GM10248 (cell line): ENCODE results near the gene SIGLECL1.
"Not testable (repeated sequence)": the region's sequence is repeated elsewhere in the genome, so short reads cannot be mapped to it uniquely, and the experiment has no call there.

ENCODE experiments used
- CTCF ChIA-PET: fragments of 300-600 bp; sonication (Branson Sonifier 250); formaldehyde crosslinking; extraction: SDS; loops from one replicate; lab custom pipeline; 2021; ENCODE audit warnings: antibody characterized with exemption; lab: Yijun Ruan, JAX
- POLR2A ChIA-PET: fragments of 350-650 bp; sonication (Branson Sonifier 250); formaldehyde crosslinking; extraction: SDS; loops from one replicate; lab custom pipeline; 2020; ENCODE audit warnings: antibody characterized with exemption; lab: Yijun Ruan, JAX
- DNase-seq: peaks from one replicate; pipeline ENCODE4 v3.0.0; 2012; ENCODE audit errors: extremely low spot score
- TF ChIP-seq, protein P1 (sequence below): IDR thresholded peaks from 2 replicates; pipeline ENCODE4 v1.5.1; 2012; ENCODE audit warnings: mild to moderate bottlenecking, low read depth; ENCODE audit errors: extremely low read depth, missing control alignments, control extremely low read depth

Gene SIGLECL1

DNA sequence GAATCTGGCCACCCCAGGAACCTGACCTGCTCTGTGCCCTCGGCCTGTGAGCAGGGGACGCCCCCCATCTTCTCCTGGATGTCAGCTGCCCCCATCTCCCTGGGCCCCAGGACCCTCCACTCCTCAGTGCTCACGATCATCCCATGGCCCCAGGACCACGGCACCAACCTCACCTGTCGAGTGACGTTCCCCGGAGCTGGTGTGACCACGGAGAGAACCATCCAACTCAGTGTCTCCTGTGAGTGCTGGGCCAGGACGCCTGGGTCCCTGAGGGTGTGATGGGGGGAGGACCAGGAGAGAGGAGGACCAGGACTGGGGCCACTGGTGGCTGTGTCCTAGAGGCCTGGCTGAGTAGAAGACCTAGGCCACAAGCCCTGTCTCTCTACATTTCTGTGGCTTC lies 39.0 kb upstream of the SIGLECL1 start:
- no peak for DNase-seq
- ChIA-PET POLR2A (no interaction called here), CTCF (no interaction called here)
- TF ChIP-seq, protein P1, sequence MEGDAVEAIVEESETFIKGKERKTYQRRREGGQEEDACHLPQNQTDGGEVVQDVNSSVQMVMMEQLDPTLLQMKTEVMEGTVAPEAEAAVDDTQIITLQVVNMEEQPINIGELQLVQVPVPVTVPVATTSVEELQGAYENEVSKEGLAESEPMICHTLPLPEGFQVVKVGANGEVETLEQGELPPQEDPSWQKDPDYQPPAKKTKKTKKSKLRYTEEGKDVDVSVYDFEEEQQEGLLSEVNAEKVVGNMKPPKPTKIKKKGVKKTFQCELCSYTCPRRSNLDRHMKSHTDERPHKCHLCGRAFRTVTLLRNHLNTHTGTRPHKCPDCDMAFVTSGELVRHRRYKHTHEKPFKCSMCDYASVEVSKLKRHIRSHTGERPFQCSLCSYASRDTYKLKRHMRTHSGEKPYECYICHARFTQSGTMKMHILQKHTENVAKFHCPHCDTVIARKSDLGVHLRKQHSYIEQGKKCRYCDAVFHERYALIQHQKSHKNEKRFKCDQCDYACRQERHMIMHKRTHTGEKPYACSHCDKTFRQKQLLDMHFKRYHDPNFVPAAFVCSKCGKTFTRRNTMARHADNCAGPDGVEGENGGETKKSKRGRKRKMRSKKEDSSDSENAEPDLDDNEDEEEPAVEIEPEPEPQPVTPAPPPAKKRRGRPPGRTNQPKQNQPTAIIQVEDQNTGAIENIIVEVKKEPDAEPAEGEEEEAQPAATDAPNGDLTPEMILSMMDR = no peak

DNA sequence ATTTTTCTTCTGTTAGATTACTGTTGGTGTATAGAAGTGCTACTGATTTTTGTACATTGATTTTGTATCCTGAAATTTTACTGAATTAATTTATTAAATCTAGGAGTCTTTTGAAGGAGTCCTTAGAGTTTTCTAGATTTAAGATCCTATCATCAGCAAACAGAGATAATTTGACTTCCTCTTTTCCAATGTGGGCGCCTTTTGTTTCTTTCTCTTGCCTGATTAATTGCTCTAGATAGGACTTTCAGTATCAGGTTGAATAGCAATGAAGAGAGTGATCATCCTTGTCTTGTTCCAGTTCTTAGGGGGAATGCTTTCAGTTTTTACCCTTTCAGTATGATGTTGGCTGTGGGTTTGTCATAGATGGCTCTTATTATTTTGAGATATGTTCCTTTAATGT lies 31.6 kb upstream of the SIGLECL1 start:
- ChIA-PET POLR2A (no interaction called here), CTCF (no interaction called here)
- TF ChIP-seq, protein P1 = no peak
- no peak for DNase-seq

DNA sequence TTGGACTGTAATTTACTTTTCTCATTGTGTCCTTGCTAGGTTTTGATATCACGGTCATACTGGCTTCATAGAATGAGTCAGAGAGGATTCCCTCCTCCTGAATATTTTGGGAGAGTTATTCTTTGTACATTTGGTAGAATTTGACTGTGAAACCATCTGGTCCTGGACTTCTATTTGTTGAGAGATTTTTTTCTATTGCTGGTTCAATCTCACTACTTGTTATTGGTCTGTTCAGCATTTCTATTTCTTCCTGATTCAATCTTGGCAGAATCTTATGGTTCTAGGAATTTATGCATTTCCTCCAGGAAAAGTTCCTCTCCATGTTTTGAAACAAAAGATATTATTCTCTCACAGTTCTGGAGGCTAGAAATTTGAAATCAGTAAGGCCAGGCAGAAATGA lies 30.9 kb upstream of the SIGLECL1 start:
- TF ChIP-seq, protein P1 = no peak
- CTCF ChIA-PET = no interaction called here

DNA sequence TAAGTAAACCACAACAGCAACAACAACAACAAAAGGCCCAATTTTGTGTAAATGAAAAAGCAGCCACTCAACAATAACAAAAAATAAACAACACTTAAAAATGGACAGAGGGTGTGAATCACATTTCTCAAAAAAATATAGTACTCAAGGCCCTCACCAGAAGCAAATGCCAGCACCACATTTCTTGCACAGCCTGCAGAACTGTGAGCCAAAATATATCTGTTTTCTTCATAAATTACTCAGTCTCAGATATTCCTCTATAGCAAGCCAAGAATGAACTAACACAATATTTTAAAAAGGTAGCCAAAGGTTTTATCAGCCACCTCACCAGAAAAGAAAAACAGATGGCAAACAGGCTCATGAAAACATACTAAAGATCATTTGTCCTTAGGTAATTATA lies 29.9 kb upstream of the SIGLECL1 start:
- ChIA-PET POLR2A (no interaction called here), CTCF (no interaction called here)
- TF ChIP-seq, protein P1 = no peak
- no peak for DNase-seq

More for the DNA sequence above, 30.9 kb upstream of the SIGLECL1 start:
- POLR2A ChIA-PET = no interaction called here
- no peak for DNase-seq

DNA sequence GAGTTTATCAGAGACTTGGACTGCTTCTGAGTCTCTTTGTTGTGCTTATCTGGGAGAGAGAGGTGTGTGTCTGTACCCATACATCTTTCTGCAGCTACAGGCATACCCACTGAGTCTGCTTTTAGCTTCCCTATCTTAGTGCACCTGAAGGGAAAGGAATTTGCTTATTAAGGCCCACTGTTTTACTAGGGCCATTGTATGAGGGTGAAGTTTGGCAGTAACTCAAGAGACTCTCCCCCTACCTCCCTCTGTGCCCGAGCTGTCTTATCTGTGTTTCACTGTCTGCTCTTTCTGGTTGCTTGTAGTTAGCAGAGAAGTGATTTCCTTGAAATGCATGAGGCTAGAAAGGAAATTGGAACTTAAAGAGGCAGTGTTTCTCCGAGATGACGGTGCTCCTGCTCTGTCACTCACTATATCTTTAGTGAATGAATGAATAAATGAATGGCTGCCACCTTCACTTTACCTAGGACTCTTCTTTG lies 26.7 kb upstream of the SIGLECL1 start:
- POLR2A ChIA-PET = no interaction called here
- TF ChIP-seq, protein P1 = no peak

DNA sequence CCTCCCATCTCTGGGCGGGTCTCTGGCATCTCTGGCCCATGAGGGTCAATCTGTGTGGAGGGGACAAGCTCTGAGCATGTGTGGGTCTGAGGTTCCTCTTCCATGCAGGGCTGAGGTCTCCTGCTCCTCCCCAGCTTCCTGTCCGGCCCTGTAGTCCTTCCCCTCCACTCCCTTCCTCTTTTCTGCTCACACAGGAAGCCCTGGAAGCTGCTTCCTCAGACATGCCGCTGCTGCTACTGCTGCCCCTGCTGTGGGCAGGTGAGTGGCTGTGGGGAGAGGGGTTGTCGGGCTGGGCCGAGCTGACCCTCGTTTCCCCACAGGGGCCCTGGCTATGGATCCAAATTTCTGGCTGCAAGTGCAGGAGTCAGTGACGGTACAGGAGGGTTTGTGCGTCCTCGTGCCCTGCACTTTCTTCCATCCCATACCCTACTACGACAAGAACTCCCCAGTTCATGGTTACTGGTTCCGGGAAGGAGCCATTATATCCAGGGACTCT lies 25.9 kb upstream of the SIGLECL1 start, which contains the start of gene CD33:
TSS of gene CD33 (plus strand) at position 183 of the 496 bp plus-strand sequence. CDS start at position 222, 39 bp downstream.
- POLR2A ChIA-PET, CTCF ChIA-PET, DNase-seq: not testable (repeated sequence)

More for the DNA sequence above, 26.7 kb upstream of the SIGLECL1 start:
- CTCF ChIA-PET = no interaction called here
- DNase-seq = no peak

DNA sequence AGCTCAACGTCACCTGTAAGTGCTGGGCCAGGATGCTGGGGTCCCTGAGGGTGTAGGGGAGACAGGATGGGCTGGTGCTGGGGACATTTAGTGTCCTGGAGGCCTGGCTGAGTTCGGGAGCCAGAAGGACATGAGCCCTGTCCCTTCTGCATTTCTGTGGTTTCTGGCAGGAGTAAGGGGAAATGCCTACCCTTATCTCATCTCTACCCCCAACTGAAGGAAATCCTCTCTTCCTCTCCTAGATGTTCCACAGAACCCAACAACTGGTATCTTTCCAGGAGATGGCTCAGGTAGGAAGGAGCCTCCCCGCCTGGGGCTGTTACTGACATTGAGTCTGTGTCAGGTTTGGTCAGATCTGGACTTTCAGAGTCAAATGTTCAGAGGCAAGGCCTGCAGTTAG lies 24.8 kb upstream of the SIGLECL1 start:
- TF ChIP-seq, protein P1 = no peak
- DNase-seq = no peak
- ChIA-PET POLR2A (no interaction called here), CTCF (interaction anchor here (1.2 kb wide), 1 partner anchor 38 kb away, joined by 3 read pairs; no protein-coding TSS in a partner anchor)
